ENCODE results near the gene DLG2.

Gene DLG2

DNA sequence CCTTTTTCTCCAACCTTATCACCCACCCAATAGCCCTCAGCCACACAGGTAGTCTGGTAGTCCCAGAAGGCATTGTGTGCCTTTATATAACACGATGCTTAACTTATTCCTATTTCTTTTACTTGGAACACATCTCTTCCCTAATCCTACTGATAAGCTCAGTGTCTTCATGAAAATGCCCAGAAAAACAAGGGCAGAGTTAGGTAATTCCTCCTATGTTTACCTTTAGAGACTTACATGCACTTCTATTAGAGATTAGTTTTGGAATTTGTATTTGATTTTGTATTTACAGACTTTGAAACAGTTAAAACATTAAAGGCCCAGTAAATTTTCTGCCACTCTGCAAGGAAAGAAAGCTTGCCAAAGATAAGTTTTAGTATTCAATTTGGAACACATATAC, 1703.2 kb downstream of the DLG2 start:
- TF ChIP-seq, protein P1, sequence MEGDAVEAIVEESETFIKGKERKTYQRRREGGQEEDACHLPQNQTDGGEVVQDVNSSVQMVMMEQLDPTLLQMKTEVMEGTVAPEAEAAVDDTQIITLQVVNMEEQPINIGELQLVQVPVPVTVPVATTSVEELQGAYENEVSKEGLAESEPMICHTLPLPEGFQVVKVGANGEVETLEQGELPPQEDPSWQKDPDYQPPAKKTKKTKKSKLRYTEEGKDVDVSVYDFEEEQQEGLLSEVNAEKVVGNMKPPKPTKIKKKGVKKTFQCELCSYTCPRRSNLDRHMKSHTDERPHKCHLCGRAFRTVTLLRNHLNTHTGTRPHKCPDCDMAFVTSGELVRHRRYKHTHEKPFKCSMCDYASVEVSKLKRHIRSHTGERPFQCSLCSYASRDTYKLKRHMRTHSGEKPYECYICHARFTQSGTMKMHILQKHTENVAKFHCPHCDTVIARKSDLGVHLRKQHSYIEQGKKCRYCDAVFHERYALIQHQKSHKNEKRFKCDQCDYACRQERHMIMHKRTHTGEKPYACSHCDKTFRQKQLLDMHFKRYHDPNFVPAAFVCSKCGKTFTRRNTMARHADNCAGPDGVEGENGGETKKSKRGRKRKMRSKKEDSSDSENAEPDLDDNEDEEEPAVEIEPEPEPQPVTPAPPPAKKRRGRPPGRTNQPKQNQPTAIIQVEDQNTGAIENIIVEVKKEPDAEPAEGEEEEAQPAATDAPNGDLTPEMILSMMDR (IDR thresholded peaks at IDR 0.05; ENCODE audit: borderline replicate concordance, control extremely low read depth, extremely low read depth, insufficient read depth, missing control alignments), result no peak
- DNase-seq (ENCODE audit: low spot score), result no peak
- in situ Hi-C loops (cut with MboI; ENCODE audit: low sequenced_read_pairs, unreplicated experiment), result no loop called here

DNA sequence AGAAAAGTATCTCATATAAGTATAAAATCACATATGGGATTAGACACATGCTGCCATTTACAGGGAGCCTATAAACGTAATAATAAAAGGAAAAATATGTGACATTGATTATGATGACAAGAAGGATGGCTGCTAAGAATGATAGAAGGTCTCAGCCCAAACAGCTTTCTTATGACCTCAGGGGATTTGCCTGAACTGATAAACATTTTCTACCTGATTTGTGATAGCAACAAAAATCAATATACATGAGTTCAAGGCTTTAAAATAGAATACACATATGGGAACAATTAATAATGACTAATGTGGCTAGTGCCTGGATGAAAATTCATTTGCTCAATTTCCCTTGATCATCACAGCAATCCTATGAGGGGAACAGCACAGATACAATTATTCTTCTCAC, 1704.2 kb downstream of the DLG2 start:
- DNase-seq (ENCODE audit: low spot score), result no peak
- in situ Hi-C loops (cut with MboI; ENCODE audit: low sequenced_read_pairs, unreplicated experiment), result no loop called here
- TF ChIP-seq, protein P1 (IDR thresholded peaks at IDR 0.05; ENCODE audit: borderline replicate concordance, control extremely low read depth, extremely low read depth, insufficient read depth, missing control alignments), result no peak

DNA sequence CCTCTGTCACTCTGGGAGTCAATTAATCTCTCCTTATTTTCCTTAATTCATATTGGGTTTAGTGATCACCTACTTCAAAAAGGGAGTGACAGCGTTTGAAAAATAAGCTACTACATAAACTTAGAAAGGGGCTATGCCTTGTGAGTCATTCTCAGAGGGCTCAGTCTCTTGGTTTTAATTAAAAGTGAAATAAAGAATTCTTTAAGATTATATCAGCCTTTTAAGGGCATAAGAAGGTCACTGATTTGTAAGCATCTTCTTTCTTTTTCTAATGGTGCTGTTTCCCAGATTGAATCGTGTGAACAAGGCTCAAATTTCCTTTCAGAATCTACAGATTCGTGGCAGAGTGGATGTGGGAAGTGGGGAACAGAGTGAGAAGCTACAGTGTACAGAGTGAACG, 1704.8 kb downstream of the DLG2 start:
- TF ChIP-seq, protein P1 (IDR thresholded peaks at IDR 0.05; ENCODE audit: borderline replicate concordance, control extremely low read depth, extremely low read depth, insufficient read depth, missing control alignments), result no peak
- DNase-seq (ENCODE audit: low spot score), result no peak
- in situ Hi-C loops (cut with MboI; ENCODE audit: low sequenced_read_pairs, unreplicated experiment), result no loop called here

DNA sequence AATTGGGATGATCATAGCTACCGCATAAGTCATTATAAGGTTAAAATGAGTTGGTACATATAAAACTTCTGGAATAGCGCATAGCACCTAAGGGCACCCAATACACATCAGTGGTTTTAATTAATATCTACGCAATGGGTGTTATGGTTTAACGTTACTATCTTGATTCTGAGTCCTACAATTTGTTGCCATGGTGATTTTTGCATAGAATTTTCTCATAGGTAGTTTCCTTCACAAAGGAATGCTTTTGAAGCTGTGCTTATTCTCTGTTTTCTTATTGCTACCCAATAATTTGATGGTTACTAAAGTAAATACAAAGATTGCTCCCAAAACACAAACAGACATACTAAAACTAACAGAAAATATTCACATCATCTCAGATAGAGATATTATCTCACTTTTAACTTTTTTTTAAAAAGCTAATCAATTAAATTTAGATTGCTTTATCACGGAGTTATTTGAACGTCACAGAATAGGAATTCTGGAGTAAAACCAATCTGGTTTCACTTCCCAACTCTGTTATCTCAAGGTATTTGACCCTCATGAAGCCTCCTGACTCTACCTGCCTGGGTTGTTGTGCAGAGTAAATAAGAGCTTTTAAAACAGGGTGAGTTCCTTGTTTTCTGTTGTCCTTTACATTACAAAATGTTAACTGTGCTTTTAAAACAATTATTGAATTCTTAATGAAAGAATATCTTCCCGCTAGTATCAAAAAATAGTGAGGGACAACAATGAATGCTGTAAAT, 1705.5 kb downstream of the DLG2 start:
- no peak for DNase-seq (ENCODE audit: low spot score)
- in situ Hi-C loops (cut with MboI; ENCODE audit: low sequenced_read_pairs, unreplicated experiment), result no loop called here
- TF ChIP-seq, protein P1 (IDR thresholded peaks at IDR 0.05; ENCODE audit: borderline replicate concordance, control extremely low read depth, extremely low read depth, insufficient read depth, missing control alignments), result no peak

DNA sequence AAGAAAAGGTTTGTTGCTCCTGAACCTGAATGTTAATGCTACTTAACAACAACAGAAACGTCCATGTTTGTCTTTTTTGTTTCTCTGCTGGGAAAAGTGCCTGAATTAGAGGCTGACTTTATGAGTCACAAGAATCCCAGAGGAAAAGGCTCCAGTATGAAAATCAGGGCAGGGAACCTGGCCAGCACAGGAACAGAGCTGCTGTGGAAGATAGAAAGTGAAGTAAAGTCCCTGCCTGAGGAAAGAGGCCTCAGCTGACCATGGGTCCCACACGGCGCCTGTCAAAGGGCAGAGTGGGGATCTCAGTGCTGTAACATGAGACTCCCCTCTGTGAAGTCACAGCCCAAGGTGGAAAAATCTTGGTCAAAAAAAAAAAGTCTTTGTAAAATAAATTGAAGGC, 1708.7 kb downstream of the DLG2 start:
- in situ Hi-C loops (cut with MboI; ENCODE audit: low sequenced_read_pairs, unreplicated experiment), result no loop called here
- TF ChIP-seq, protein P1 (IDR thresholded peaks at IDR 0.05; ENCODE audit: borderline replicate concordance, control extremely low read depth, extremely low read depth, insufficient read depth, missing control alignments), result no peak
- DNase-seq (ENCODE audit: low spot score), result no peak

DNA sequence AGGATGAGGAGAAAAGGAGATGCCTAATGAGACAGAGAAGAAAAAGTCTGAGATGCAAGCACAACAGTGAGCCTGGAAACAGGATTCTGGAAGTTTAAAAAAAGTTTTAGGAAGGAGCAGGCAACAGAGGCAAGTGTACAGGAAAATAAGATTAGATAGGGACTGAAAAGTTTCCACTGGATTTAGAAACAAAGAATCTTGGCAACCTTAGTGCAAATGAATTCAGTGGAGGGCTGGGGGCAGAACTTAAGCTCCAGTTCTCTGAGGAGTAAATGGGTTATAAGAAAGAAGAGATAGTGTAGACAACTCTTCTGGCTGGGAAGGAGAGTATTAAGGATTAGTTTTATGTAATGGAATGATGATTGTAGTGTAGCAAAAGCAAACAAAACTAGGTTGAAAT, 1712.1 kb downstream of the DLG2 start:
- no peak for DNase-seq (ENCODE audit: low spot score)
- in situ Hi-C loops (cut with MboI; ENCODE audit: low sequenced_read_pairs, unreplicated experiment), result no loop called here
- TF ChIP-seq, protein P1 (IDR thresholded peaks at IDR 0.05; ENCODE audit: borderline replicate concordance, control extremely low read depth, extremely low read depth, insufficient read depth, missing control alignments), result no peak
